Liver (tissue), 9 donors: ENCODE measurements around the gene ST7. TPM values are rescaled to one million over a fixed set of nuclear protein-coding genes. Genes with fewer than 3 reads are reported as not detected.

Experiments
- DNase-seq: peaks from one replicate; pipeline ENCODE4 v3.0.0-alpha.2; 2017; ENCODE audit warnings: low spot score
- H3K27ac ChIP-seq, 2 donors: one replicate each; pipeline ENCODE4 v1.7.0; 2013; ENCODE audit warnings: inconsistent platforms in 2 of 2, low read length in 2 of 2, control low read depth in 1 of 2, low read depth in 1 of 2, mild to moderate bottlenecking in 1 of 2
- H3K27me3 ChIP-seq, 4 donors: one replicate each; pipeline versions ENCODE4 v1.6.1 to v1.7.0; 2013; ENCODE audit warnings: low read length in 3 of 4, inconsistent platforms in 1 of 4, mild to moderate bottlenecking in 1 of 4, moderate library complexity in 1 of 4; ENCODE audit not compliant: control insufficient read depth in 4 of 4, insufficient read depth in 4 of 4
- H3K36me3 ChIP-seq, 4 donors: one replicate each; pipeline versions ENCODE4 v1.6.1 to v1.7.0; 2013; ENCODE audit warnings: low read length in 3 of 4, mild to moderate bottlenecking in 3 of 4, low read depth in 1 of 4, moderate library complexity in 1 of 4; ENCODE audit not compliant: control insufficient read depth in 4 of 4, insufficient read depth in 3 of 4
- H3K4me1 ChIP-seq, 4 donors: one replicate each; pipeline versions ENCODE4 v1.6.1 to v1.7.0; 2013; ENCODE audit warnings: low read length in 3 of 4, mild to moderate bottlenecking in 3 of 4, moderate library complexity in 1 of 4; ENCODE audit not compliant: control insufficient read depth in 4 of 4, insufficient read depth in 4 of 4
- H3K4me3 ChIP-seq, 3 donors: one replicate each; pipeline versions ENCODE4 v1.6.1 to v1.7.0; 2013; ENCODE audit warnings: low read length in 3 of 3, control low read depth in 1 of 3, low read depth in 1 of 3, mild to moderate bottlenecking in 1 of 3
- H3K9ac ChIP-seq, 2 donors: one replicate each; pipeline ENCODE4 v1.7.0; 2013; ENCODE audit warnings: low read length in 2 of 2, mild to moderate bottlenecking in 2 of 2, moderate library complexity in 2 of 2, control low read depth in 1 of 2, low read depth in 1 of 2
- H3K9me3 ChIP-seq, 4 donors: one replicate each; pipeline versions ENCODE4 v1.6.1 to v1.7.0; 2013; ENCODE audit warnings: low read length in 3 of 4; ENCODE audit not compliant: control insufficient read depth in 4 of 4
- EGR1 ChIP-seq, 2 donors: IDR thresholded peaks; 2 replicates each; pipeline ENCODE4 v1.6.1; 2016 to 2018; ENCODE audit warnings: antibody characterized with exemption in 2 of 2, low read depth in 2 of 2
- FOXA1 ChIP-seq: IDR thresholded peaks from 2 replicates; pipeline ENCODE4 v1.6.1; 2016; ENCODE audit warnings: antibody characterized with exemption
- FOXA2 ChIP-seq: IDR thresholded peaks from 2 replicates; pipeline ENCODE4 v1.6.1; 2016; ENCODE audit warnings: antibody characterized with exemption
- GABPA ChIP-seq, 2 donors: IDR thresholded peaks in 1 of 2; conservative IDR thresholded peaks in 1 of 2; 2 replicates each; pipeline ENCODE4 v1.6.1; 2016; ENCODE audit warnings: antibody characterized with exemption in 2 of 2, mild to moderate bottlenecking in 1 of 2, moderate library complexity in 1 of 2
- HNF4A ChIP-seq, 2 donors: conservative IDR thresholded peaks; 2 replicates each; pipeline ENCODE4 v1.6.1; 2016; ENCODE audit warnings: antibody characterized with exemption in 2 of 2, mild to moderate bottlenecking in 2 of 2
- HNF4G ChIP-seq: IDR thresholded peaks from 2 replicates; pipeline ENCODE4 v1.6.1; 2016; ENCODE audit warnings: antibody characterized with exemption
- JUND ChIP-seq, 2 donors: IDR thresholded peaks; 2 replicates each; pipeline ENCODE4 v1.6.1; 2016; ENCODE audit warnings: antibody characterized with exemption in 2 of 2
- NR2F2 ChIP-seq: IDR thresholded peaks from 2 replicates; pipeline ENCODE4 v1.6.1; 2016; ENCODE audit warnings: antibody characterized with exemption
- RAD21 ChIP-seq, 2 donors: IDR thresholded peaks; 2 replicates each; pipeline ENCODE4 v1.6.1; 2016; ENCODE audit warnings: antibody characterized with exemption in 2 of 2, mild to moderate bottlenecking in 2 of 2
- RXRA ChIP-seq, 2 donors: IDR thresholded peaks; 2 replicates each; pipeline ENCODE4 v1.6.1; 2017 to 2018; ENCODE audit warnings: antibody characterized with exemption in 2 of 2, mild to moderate bottlenecking in 1 of 2
- SP1 ChIP-seq: IDR thresholded peaks from 2 replicates; pipeline ENCODE4 v1.6.1; 2018; ENCODE audit warnings: antibody characterized with exemption, mild to moderate bottlenecking
- TAF1 ChIP-seq: conservative IDR thresholded peaks from 2 replicates; pipeline ENCODE4 v1.6.1; 2016; ENCODE audit warnings: antibody characterized with exemption, mild to moderate bottlenecking
- YY1 ChIP-seq: IDR thresholded peaks from 2 replicates; pipeline ENCODE4 v1.6.1; 2016; ENCODE audit warnings: antibody characterized with exemption, mild to moderate bottlenecking
- ZBTB33 ChIP-seq: IDR thresholded peaks from 2 replicates; pipeline ENCODE4 v1.6.1; 2016; ENCODE audit warnings: antibody characterized with exemption
- WGBS: extraction: QIAGEN DNeasy Blood & Tissue Kit; methylation state at CpG from one replicate; pipeline ENCODE4 v1.1.7; 2013; 5-methylcytosine and 5-hydroxymethylcytosine counted together
- polyA plus RNA-seq, 2 donors: library from polyadenylated mRNA; stranded (reverse) in 1 of 2; unstranded in 1 of 2; fragments of 200-250 nt in 1 of 2; fragments of >200 nt in 1 of 2; fragmentation: Nextera tagmentation in 1 of 2; extraction: Ambion mirVana in 1 of 2; gene quantifications; one replicate each; pipeline versions ENCODE4 v1.2.1 to v1.2.3, GENCODE V29; 2013 to 2015
- total RNA-seq, 2 donors: library from RNA; depleted of rRNA; stranded (reverse); fragments of >200 nt; gene quantifications; one replicate each; pipeline ENCODE4 v1.2.3, GENCODE V29; 2014
- TF ChIP-seq, protein P1 (sequence below): fragments of 150-350 bp; IDR thresholded peaks from 2 replicates; pipeline ENCODE4 v1.5.1; 2017; ENCODE audit warnings: improper control_type of control experiment, low read depth, low read length; ENCODE audit not compliant: missing input control
- TF ChIP-seq, protein P2 (sequence below): IDR thresholded peaks from 2 replicates; pipeline ENCODE4 v1.6.1; 2016; ENCODE audit warnings: antibody characterized with exemption
- TF ChIP-seq, protein P3 (sequence below): IDR thresholded peaks from 2 replicates; pipeline ENCODE4 v1.6.1; 2016; ENCODE audit warnings: antibody characterized with exemption, mild to moderate bottlenecking
- TF ChIP-seq, protein P4 (sequence below): IDR thresholded peaks from 2 replicates; pipeline ENCODE4 v1.6.1; 2016; ENCODE audit warnings: antibody characterized with exemption
- donor health status: healthy.
- donor health status: healthy.
- donor health status: healthy.
- donor health status: healthy.
- donor health status: healthy.

ST7 gene
- total and polyA plus RNA-seq, 4 donors, result 13.5 to 30.7 (median 22.6) TPM

GRCh38 chr7:117248829-117249228 is 295.5 kb downstream of the ST7 start:
- WGBS, result 62% methylated on average over 5 of the region's 5 CpGs
- TF ChIP-seq HNF4A (conservative IDR thresholded peaks at IDR 0.05) (no peak), FOXA1 (no peak), HNF4G (no peak), FOXA2 (no peak), NR2F2 (no peak), JUND (IDR thresholded peaks at IDR 0.05) (no peak), RXRA (IDR thresholded peaks at IDR 0.05) (no peak), SP1 (no peak), TAF1 (no peak), ZBTB33 (no peak), RAD21 (IDR thresholded peaks at IDR 0.05) (no peak), YY1 (no peak)
- TF ChIP-seq, protein P1, sequence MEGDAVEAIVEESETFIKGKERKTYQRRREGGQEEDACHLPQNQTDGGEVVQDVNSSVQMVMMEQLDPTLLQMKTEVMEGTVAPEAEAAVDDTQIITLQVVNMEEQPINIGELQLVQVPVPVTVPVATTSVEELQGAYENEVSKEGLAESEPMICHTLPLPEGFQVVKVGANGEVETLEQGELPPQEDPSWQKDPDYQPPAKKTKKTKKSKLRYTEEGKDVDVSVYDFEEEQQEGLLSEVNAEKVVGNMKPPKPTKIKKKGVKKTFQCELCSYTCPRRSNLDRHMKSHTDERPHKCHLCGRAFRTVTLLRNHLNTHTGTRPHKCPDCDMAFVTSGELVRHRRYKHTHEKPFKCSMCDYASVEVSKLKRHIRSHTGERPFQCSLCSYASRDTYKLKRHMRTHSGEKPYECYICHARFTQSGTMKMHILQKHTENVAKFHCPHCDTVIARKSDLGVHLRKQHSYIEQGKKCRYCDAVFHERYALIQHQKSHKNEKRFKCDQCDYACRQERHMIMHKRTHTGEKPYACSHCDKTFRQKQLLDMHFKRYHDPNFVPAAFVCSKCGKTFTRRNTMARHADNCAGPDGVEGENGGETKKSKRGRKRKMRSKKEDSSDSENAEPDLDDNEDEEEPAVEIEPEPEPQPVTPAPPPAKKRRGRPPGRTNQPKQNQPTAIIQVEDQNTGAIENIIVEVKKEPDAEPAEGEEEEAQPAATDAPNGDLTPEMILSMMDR, result no peak
- TF ChIP-seq, protein P2, sequence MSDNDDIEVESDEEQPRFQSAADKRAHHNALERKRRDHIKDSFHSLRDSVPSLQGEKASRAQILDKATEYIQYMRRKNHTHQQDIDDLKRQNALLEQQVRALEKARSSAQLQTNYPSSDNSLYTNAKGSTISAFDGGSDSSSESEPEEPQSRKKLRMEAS, result no peak
- TF ChIP-seq, protein P3, sequence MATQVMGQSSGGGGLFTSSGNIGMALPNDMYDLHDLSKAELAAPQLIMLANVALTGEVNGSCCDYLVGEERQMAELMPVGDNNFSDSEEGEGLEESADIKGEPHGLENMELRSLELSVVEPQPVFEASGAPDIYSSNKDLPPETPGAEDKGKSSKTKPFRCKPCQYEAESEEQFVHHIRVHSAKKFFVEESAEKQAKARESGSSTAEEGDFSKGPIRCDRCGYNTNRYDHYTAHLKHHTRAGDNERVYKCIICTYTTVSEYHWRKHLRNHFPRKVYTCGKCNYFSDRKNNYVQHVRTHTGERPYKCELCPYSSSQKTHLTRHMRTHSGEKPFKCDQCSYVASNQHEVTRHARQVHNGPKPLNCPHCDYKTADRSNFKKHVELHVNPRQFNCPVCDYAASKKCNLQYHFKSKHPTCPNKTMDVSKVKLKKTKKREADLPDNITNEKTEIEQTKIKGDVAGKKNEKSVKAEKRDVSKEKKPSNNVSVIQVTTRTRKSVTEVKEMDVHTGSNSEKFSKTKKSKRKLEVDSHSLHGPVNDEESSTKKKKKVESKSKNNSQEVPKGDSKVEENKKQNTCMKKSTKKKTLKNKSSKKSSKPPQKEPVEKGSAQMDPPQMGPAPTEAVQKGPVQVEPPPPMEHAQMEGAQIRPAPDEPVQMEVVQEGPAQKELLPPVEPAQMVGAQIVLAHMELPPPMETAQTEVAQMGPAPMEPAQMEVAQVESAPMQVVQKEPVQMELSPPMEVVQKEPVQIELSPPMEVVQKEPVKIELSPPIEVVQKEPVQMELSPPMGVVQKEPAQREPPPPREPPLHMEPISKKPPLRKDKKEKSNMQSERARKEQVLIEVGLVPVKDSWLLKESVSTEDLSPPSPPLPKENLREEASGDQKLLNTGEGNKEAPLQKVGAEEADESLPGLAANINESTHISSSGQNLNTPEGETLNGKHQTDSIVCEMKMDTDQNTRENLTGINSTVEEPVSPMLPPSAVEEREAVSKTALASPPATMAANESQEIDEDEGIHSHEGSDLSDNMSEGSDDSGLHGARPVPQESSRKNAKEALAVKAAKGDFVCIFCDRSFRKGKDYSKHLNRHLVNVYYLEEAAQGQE, result no peak
- no peaks in the 10 kb centered on the region for H3K36me3 ChIP-seq
- no peak overlapping the region for H3K4me3 ChIP-seq
- no peaks in the 10 kb centered on the region for H3K4me1 ChIP-seq
- no peaks in the 10 kb centered on the region for H3K9me3 ChIP-seq
- no peak overlapping the region for H3K27ac ChIP-seq
- no peak for DNase-seq
- no peaks in the 10 kb centered on the region for H3K27me3 ChIP-seq
- H3K9ac ChIP-seq, result no peak overlapping the region

DNA sequence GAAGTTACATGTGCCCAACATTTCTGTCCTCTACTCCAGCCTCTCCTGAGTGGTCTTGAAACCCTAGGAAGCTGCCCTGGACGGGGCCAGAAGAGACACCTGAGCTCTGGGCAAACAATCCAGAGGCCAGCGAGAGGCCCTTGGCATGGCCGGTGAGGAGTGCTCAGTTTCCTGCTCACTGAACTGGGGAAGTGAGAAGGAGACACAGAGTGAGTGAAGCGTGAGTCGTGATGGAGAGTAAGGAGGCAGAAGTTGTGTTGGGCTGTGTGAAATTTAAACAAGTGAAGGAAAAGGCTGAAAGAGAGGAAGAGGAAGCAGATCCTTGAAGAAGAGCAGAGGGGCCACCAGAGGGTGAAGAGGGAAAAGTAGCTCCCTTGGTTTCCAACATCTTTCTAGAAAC is 296.4 kb downstream of the ST7 start:
- Histone ChIP-seq H3K9ac (no peak overlapping the region), H3K4me1 (no peaks in the 10 kb centered on the region), H3K27ac (no peak overlapping the region), H3K27me3 (no peaks in the 10 kb centered on the region), H3K9me3 (no peaks in the 10 kb centered on the region), H3K36me3 (no peaks in the 10 kb centered on the region), H3K4me3 (no peak overlapping the region)
- WGBS, result 69% methylated on average over 5 of the region's 5 CpGs
- DNase-seq, result no peak
- TF ChIP-seq YY1, result no peak
- TF ChIP-seq FOXA2, result no peak
- TF ChIP-seq HNF4A (conservative IDR thresholded peaks at IDR 0.05), result no peak
- TF ChIP-seq RXRA (IDR thresholded peaks at IDR 0.05), result no peak
- no peak for TF ChIP-seq JUND (IDR thresholded peaks at IDR 0.05)
- TF ChIP-seq, protein P1, result no peak
- no peak for TF ChIP-seq HNF4G
- TF ChIP-seq, protein P2, result no peak
- no peak for TF ChIP-seq TAF1
- TF ChIP-seq EGR1 (IDR thresholded peaks at IDR 0.05; ENCODE audit: low read depth in 2 of 2), result no peak
- TF ChIP-seq, protein P4, sequence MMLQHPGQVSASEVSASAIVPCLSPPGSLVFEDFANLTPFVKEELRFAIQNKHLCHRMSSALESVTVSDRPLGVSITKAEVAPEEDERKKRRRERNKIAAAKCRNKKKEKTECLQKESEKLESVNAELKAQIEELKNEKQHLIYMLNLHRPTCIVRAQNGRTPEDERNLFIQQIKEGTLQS, result no peak
- TF ChIP-seq GABPA (IDR thresholded peaks at IDR 0.05 in 1 of 2, conservative IDR thresholded peaks at IDR 0.05 in 1 of 2), result no peak
- TF ChIP-seq, protein P3, result no peak
